ENCODE measurements around the gene MISFA. TPM values are rescaled to one million over a fixed set of nuclear protein-coding genes. Genes with fewer than 3 reads are reported as not detected.
A peak's percentile ranks its signal among the peaks of the same experiment; 100 is the strongest.

The MISFA gene
- total RNA-seq, 1 experiment from 2014 or later, result 3.7 TPM

DNA sequence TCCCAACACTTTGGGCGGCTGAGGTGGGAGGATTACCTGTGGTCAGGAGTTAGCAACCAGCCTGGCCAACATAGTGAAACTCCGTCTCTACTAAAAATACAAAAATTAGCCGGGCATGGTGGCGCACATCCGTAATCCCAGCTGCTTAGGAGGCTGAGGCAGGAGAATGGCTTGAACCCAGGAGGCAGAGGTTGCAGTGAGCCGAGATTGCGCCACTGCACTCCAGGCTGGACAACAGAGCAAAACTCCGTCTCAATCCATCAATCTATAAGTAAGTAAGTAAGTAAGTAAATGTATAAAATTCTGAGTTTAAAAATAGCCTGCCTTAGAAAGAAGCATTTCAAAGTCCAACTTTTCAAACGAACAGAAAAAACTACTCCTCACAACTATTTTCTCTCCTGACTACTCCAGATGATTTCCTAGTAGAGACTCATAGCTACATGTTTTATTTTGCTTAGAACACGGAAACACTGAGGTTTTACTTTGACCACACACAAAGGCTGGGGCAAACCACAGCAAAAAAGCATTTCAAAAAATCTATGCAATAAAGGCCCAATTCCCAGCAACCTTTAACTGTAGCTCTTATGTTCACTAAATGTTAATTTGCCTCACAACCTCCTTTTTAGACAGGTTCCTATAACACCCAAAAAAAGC lies 18.2 kb downstream of the MISFA start:
- H3K4me1 Mint-ChIP-seq, result no peaks in the 10 kb centered on the region
- H2BK12ac ChIP-seq (ENCODE audit: insufficient read length, low read depth, low read length), result no peak overlapping the region
- H4K8ac ChIP-seq (replicated peaks; ENCODE audit: insufficient read length, low read depth, low read length), result no peak overlapping the region
- H3K4me3 Mint-ChIP-seq, result no peak overlapping the region
- H2AK5ac ChIP-seq (ENCODE audit: insufficient read length, low read length), result no peak overlapping the region
- no peak overlapping the region for H3K27ac ChIP-seq (ENCODE audit: insufficient read length, low read depth, low read length)
- no peaks in the 10 kb centered on the region for H3K23me2 ChIP-seq (ENCODE audit: insufficient read length, low read depth, low read length, poor library complexity, severe bottlenecking)
- no peak overlapping the region for H3K9ac ChIP-seq (ENCODE audit: extremely low read depth, insufficient read length, low read length)
- H3K36me3 Mint-ChIP-seq (ENCODE audit: insufficient read depth in 1 of 3, low read depth in 3 of 3), result peaks cover 6 to 19% (median 18%) of the 10 kb centered on the region in 3 experiments; a peak in 6 of 7 replicates
- H3K4me1 ChIP-seq (ENCODE audit: insufficient read depth, low read length), result no peaks in the 10 kb centered on the region
- no peak overlapping the region for H4K5ac ChIP-seq (ENCODE audit: insufficient read length, low read depth, low read length)
- H2BK5ac ChIP-seq (ENCODE audit: insufficient read length, low read length), result no peak overlapping the region
- H3K4ac ChIP-seq (ENCODE audit: low read depth, low read length), result no peak overlapping the region
- DNase-seq, result no peak
- no peaks in the 10 kb centered on the region for H3K9me3 Mint-ChIP-seq
- H3K27me3 ChIP-seq (ENCODE audit: insufficient read depth, low read length), result no peaks in the 10 kb centered on the region
- no peak overlapping the region for H3K4me2 ChIP-seq (ENCODE audit: insufficient read depth, insufficient read length, low read length)
- no peak overlapping the region for H3K56ac ChIP-seq (ENCODE audit: insufficient read length, low read depth, low read length)
- no peak overlapping the region for H2BK120ac ChIP-seq (ENCODE audit: low read depth, low read length, poor library complexity, severe bottlenecking)
- peak overlapping the region in 1 of 3 experiments; percentile 79; a peak in 2 of 7 replicates for H3K27ac Mint-ChIP-seq
- H3K18ac ChIP-seq (ENCODE audit: insufficient read length, low read depth, low read length), result no peak overlapping the region
- H3K23ac ChIP-seq (ENCODE audit: insufficient read length, low read depth, low read length), result no peak overlapping the region
- H3K79me2 ChIP-seq (ENCODE audit: insufficient read depth, low read length), result peaks cover 3% of the 10 kb centered on the region; the same call in 1 of the 2 replicates
- H2BK20ac ChIP-seq (ENCODE audit: low read depth, low read length, poor library complexity, severe bottlenecking), result no peak overlapping the region
- H3T11ph ChIP-seq (ENCODE audit: low read length), result no peak overlapping the region
- no peaks in the 10 kb centered on the region for H4K20me1 ChIP-seq (ENCODE audit: control insufficient read depth, insufficient read depth, insufficient read length)
- TF ChIP-seq, protein P1, sequence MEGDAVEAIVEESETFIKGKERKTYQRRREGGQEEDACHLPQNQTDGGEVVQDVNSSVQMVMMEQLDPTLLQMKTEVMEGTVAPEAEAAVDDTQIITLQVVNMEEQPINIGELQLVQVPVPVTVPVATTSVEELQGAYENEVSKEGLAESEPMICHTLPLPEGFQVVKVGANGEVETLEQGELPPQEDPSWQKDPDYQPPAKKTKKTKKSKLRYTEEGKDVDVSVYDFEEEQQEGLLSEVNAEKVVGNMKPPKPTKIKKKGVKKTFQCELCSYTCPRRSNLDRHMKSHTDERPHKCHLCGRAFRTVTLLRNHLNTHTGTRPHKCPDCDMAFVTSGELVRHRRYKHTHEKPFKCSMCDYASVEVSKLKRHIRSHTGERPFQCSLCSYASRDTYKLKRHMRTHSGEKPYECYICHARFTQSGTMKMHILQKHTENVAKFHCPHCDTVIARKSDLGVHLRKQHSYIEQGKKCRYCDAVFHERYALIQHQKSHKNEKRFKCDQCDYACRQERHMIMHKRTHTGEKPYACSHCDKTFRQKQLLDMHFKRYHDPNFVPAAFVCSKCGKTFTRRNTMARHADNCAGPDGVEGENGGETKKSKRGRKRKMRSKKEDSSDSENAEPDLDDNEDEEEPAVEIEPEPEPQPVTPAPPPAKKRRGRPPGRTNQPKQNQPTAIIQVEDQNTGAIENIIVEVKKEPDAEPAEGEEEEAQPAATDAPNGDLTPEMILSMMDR (conservative IDR thresholded peaks at IDR 0.05), result no peak
- no peaks in the 10 kb centered on the region for H3K79me1 ChIP-seq (ENCODE audit: insufficient read depth, low read depth, low read length, poor library complexity, severe bottlenecking)
- H2BK15ac ChIP-seq (ENCODE audit: low read depth, low read length), result no peak overlapping the region
- H3K9me3 ChIP-seq (ENCODE audit: control insufficient read depth, low read depth, low read length), result no peaks in the 10 kb centered on the region
- WGBS (ENCODE audit: extremely low coverage, insufficient read length, low lambda C conversion rate), result no CpG with 5 or more reads among the region's 10 CpGs
- H3K14ac ChIP-seq (ENCODE audit: insufficient read depth, low read length), result no peak overlapping the region
- H4K91ac ChIP-seq (ENCODE audit: insufficient read length, low read depth, low read length), result no peak overlapping the region
- H2AFZ ChIP-seq (ENCODE audit: low read length), result no peak overlapping the region
- no peaks in the 10 kb centered on the region for H3K27me3 Mint-ChIP-seq (ENCODE audit: low read depth)

Measured in H9 (cell line).